IPS-15b (cell line): ENCODE data around the gene FCGBP.

Source experiments
- H3K27me3 ChIP-seq: one replicate; pipeline ENCODE4 v1.6.1; 2013; ENCODE audit warnings: low read length; ENCODE audit not compliant: control insufficient read depth, insufficient read depth
- H3K36me3 ChIP-seq: one replicate; pipeline ENCODE4 v1.6.1; 2013; ENCODE audit warnings: low read length; ENCODE audit not compliant: control insufficient read depth, insufficient read depth
- H3K4me1 ChIP-seq: one replicate; pipeline ENCODE4 v1.6.1; 2013; ENCODE audit warnings: mild to moderate bottlenecking, low read length; ENCODE audit not compliant: control insufficient read depth, insufficient read depth
- H3K4me3 ChIP-seq: one replicate; pipeline ENCODE4 v1.5.1; 2013; ENCODE audit warnings: low read depth, low read length
- H3K9ac ChIP-seq: one replicate; pipeline ENCODE4 v1.6.1; 2013; ENCODE audit warnings: low read depth, mild to moderate bottlenecking, low read length
- H3K9me3 ChIP-seq: one replicate; pipeline ENCODE4 v1.6.1; 2013; ENCODE audit warnings: mild to moderate bottlenecking, low read length; ENCODE audit not compliant: control insufficient read depth, insufficient read depth

FCGBP gene

DNA sequence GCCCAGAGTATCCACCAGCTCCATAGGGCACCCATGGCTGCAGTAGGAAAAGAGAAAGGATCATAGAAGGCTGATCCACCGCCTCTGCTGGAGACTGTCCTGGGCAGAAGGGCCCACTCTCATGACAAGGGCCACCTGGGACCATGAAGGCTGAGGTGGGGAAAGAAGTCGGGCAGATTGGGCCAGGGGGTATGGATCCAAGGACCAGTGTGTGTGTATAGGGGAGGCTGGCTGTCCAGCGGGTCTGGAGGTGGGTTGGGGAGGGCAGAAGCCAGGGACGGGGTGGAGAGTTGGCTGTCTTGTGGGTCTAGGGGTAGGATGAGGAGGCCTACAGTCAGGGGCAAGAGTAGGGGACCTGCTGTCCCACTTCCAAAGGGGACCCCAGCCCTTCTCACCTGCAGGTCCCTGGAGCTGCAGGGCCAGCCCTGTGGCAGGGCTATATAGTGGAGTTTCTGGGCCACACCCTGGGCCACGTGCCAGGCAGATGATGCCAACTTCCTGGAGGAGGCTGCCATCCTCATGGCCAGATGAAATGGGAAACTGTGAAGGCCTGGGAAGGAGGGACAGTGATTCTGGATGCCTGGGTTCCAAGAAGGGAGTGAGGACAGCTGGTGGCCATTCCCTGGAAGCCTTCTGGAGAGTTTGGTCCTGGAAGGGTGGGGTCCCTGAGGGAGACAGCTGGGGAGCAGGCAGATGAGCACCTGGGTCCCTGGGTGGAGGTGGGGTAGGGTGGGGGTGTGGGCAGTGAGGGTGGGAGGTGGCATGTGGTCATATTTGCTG, at the start of gene FCGBP:
Gene FCGBP (minus strand): TSS at position 51 of the 780 bp plus-strand sequence.
- Histone ChIP-seq H3K27me3 (no peaks in the 10 kb centered on the region), H3K9ac (no peak within 1 kb of the TSS), H3K4me3 (no peak within 1 kb of the TSS), H3K36me3 (no peaks in the 10 kb centered on the region), H3K4me1 (no peaks in the 10 kb centered on the region), H3K9me3 (no peaks in the 10 kb centered on the region)

DNA sequence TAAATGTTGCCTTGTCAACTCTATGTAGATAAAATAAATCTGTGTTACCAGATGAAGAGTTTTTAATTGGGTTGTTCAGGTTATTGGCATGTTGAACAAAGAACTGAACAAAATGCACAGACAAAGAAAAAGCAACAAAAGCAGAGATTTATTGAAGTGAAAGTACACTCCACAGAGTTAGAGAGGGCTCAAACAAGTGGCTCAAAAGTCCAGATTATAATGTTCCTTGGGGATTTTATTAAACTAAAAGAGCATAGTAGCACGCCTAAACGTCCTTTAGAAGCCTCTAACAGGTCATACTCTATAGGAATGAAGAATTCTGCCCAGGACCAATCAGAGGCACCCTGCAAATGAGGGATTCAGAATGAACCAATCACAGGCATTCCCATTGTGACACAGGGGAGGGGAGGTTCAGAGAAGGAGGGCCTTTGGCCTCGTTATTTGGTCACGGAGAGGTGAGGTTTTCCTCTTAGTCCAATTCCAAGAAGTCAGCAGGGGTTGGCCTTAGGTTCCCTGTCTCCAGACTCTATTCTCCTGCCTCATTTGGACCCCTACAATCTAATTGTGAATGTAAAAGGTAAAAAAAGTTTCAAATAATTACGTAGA, 49.4 kb upstream of the FCGBP start:
- Histone ChIP-seq H3K27me3 (no peaks in the 10 kb centered on the region), H3K4me3 (no peak overlapping the region), H3K4me1 (no peaks in the 10 kb centered on the region), H3K9ac (no peak overlapping the region), H3K9me3 (peaks cover 2% of the 10 kb centered on the region), H3K36me3 (peaks cover 24% of the 10 kb centered on the region)

DNA sequence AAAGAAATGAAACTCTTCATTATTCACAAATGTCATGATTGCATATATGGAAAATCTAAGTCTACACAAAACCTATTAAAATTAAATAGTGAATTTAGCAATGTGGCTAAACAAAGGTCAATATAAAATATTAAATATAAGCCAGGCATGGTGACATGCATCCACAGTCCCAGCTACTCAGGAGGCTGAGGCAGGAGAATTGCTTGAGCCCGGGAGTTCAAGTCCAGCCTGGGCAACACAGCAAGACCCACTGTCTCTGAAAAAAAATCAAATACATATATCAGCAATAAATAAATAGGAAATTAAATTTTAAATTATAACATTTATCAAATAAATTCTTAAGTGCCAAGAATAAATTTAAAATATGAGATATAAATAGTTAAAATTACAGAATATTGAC, 48.4 kb upstream of the FCGBP start:
- Histone ChIP-seq H3K36me3 (peaks cover 26% of the 10 kb centered on the region), H3K4me1 (no peaks in the 10 kb centered on the region), H3K27me3 (no peaks in the 10 kb centered on the region), H3K9ac (no peak overlapping the region), H3K9me3 (peaks cover 2% of the 10 kb centered on the region), H3K4me3 (no peak overlapping the region)

DNA sequence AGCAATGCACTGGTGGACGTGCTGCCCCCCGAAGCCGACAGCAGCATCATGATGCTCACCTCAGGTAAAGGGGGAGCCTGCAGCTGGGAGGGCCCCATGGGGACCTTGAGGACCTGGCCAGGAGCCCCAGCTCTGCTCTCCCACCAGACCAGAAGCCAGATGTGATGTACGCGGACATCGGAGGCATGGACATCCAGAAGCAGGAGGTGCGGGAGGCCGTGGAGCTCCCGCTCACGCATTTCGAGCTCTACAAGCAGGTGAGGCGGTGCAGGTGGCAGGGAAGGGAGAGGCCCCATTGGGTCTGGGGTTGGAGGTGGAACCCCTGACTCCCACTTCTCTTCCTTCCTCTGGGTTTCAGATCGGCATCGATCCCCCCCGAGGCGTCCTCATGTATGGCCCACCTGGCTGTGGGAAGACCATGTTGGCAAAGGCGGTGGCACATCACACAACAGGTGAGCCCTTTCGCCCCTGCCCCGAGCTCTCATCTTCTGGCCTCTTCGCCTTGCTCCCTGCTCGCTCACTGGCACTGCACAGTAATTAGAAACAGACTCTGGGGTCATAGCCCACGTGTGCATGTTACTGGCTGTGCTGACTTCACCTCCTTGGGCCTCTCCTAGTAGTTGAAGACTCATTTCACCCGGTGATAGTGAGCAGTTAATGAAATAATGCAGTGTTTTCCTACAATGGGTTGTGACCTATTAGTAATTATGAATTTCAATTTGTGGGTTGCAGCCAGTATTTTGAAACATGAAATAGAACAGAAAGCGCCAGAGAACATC, 40.1 kb upstream of the FCGBP start:
- Histone ChIP-seq H3K27me3 (no peaks in the 10 kb centered on the region), H3K4me3 (no peak overlapping the region), H3K4me1 (no peaks in the 10 kb centered on the region), H3K9me3 (no peaks in the 10 kb centered on the region), H3K9ac (no peak overlapping the region), H3K36me3 (peaks cover 33% of the 10 kb centered on the region)

DNA sequence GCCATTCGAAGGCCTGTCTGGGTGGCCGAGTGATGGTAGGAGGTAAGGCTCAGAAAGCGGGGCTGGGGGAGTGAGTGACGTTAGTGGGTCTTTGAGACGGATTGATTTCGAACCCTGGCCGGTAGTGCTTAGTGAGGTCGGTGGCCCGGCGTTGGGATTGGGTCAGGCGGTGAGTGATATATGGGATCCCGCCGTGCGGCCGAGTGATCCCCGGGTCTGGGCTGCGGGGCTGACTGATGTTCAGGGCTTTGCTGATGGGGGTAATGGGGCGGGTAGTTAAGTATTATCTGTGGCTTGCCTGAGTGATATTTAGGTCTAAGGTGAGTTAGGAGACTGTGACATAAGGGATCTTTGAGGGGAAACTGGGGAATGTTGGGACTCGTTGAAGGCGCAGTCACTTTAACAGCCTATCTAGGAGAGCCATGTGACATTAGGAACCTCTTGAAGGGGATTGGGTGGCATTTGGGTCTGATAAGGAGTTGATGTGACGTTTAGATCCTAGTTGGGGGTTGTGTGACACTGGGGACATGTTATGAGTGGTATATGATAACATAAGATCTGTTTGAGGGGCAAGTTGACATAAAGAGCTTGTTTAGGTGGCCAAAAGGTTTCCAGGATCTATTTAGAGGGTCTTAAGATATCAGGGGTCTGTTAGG, 37.1 kb upstream of the FCGBP start:
- H3K4me3 ChIP-seq, result peak overlapping the region; percentile 96
- H3K9ac ChIP-seq, result peak overlapping the region; percentile 57
- H3K9me3 ChIP-seq, result no peaks in the 10 kb centered on the region
- H3K4me1 ChIP-seq, result no peaks in the 10 kb centered on the region
- peaks cover 26% of the 10 kb centered on the region for H3K36me3 ChIP-seq
- H3K27me3 ChIP-seq, result no peaks in the 10 kb centered on the region

DNA sequence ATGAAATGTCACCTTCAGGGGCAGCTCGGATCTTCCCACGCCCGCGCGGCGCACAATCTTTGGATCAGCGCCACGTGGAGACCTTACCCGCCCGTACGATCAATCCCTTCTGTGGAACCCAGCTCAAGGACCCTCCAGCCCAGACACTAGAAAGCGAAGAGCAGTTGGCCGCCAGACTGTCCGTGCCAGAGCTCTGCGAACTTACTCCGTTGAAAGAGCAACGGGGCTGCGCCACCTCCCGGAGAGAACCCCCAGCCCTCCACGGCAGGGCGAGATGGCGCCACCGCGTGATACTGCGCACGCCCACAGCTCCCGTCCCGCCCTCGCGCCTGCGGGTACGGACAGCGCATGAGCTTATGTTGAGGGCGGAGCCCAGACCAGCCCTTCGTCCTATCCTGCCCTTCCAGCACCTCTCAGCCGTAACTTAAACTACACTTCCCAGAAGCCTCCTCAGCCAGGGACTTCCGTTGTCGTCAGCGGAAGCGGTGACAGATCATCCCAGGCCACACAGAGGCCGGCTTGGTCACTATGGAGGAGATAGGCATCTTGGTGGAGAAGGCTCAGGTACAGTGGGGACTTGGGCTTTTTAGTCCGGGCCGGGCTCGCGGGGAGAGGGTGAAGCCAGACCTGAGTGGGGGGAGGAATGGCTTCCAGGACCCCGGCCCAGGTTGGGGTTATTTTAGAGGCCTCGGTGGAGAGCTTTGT, 36.4 kb upstream of the FCGBP start, which contains the start of gene PSMC4:
Gene PSMC4 (plus strand): TSS at position 491 of the 705 bp plus-strand sequence. CDS start 38 bp downstream, at position 529.
- no peaks in the 10 kb centered on the region for H3K4me1 ChIP-seq
- peaks cover 26% of the 10 kb centered on the region for H3K36me3 ChIP-seq
- peak within 1 kb of the TSS; percentile 96 for H3K4me3 ChIP-seq
- peak within 1 kb of the TSS; percentile 71 for H3K9ac ChIP-seq
- no peaks in the 10 kb centered on the region for H3K27me3 ChIP-seq
- no peaks in the 10 kb centered on the region for H3K9me3 ChIP-seq

DNA sequence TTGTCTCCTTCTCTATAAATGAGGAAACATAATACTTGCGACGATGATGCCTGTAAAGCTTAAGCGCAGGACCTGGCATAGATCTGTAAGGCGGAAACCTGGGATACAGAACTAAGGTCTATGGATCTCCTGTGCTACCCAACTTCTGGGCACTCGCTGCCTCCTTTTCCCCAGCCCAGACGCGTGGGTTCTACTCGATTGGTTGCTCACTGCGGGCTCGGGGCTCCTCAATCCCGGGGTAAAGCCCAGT, 35.9 kb upstream of the FCGBP start:
- peaks cover 26% of the 10 kb centered on the region for H3K36me3 ChIP-seq
- peak overlapping the region; percentile 96 for H3K4me3 ChIP-seq
- no peaks in the 10 kb centered on the region for H3K27me3 ChIP-seq
- H3K9ac ChIP-seq, result peak overlapping the region; percentile 71
- no peaks in the 10 kb centered on the region for H3K9me3 ChIP-seq
- H3K4me1 ChIP-seq, result no peaks in the 10 kb centered on the region

DNA sequence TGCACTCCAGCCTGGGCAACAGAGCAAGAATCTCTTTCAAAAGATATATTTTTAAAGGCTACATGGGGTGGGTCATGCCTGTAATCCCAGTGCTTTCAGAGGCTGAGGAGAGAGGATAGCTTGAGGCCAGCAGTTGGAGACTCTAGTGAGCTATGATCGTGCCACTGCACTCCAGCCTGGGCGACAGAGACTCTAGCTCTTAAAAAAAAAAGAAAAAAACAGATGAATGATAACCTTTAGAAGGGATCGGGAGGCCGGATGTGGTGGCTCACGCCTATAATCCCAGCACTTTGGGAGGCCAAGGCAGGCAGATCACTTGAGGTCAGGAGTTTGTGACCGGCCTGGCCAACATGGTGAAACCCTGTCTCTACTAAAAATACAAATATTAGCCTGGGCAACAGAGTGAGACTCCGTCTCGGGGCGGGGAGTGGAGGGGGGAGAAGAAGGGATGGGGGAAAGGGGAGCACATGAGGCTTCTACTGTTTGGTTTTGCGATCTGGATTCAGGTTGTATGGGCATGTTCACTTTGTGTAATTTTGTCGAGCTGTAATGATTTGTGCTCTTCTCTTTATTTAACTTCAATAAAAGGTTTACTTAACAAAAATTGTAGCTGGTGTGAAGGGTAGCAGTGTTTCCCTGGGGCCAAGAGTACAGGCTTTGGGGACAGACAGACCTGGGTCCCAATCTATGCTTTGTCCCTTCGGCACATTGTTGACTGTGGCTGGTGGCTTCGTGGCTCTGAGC, 35.4 kb upstream of the FCGBP start:
- Histone ChIP-seq H3K9ac (peak overlapping the region; percentile 71), H3K9me3 (no peaks in the 10 kb centered on the region), H3K4me1 (no peaks in the 10 kb centered on the region), H3K27me3 (no peaks in the 10 kb centered on the region), H3K4me3 (peak overlapping the region; percentile 96), H3K36me3 (peaks cover 25% of the 10 kb centered on the region)

DNA sequence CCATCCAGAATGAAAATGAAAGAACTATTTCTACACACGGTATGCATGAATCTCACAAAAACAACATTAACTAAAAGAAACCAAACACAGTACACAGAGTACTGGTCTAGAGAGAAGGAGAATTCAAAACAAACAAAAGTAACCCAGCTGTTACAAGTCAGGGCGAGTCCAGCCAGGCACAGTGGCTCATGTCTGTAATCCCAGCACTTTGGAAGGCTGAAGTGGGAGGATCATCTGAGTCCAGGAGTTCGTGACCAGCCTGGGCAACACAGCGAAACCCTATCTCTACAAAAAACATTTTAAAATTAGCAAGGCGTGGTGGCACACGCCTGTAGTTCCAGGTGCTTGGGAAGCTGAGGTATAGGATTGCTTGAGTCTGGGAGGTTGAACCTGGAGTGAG, 34.8 kb upstream of the FCGBP start:
- Histone ChIP-seq H3K36me3 (peaks cover 19% of the 10 kb centered on the region), H3K4me1 (no peaks in the 10 kb centered on the region), H3K27me3 (no peaks in the 10 kb centered on the region), H3K9me3 (no peaks in the 10 kb centered on the region), H3K9ac (no peak overlapping the region), H3K4me3 (no peak overlapping the region)

DNA sequence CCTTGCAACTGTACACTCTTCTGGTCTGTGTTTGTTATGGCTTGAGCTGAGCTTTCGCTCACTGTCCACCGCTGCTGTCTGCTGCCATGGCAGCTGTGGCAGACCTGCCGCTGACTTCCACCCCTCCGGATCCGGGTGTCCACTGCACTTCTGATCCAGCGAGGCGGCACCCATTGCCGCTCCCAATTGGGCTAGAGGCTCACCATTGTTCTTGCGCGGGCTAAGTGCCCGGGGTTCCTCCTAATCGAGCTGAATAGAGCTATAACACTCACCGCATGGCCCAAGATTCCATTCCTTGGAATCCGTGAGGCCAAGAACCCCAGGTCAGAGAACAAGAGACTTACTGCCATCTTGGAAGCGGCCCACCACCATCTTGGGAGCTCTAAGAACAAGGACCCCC, 34.4 kb upstream of the FCGBP start:
- H3K4me3 ChIP-seq, result no peak overlapping the region
- no peaks in the 10 kb centered on the region for H3K9me3 ChIP-seq
- H3K4me1 ChIP-seq, result no peaks in the 10 kb centered on the region
- peaks cover 14% of the 10 kb centered on the region for H3K36me3 ChIP-seq
- H3K9ac ChIP-seq, result no peak overlapping the region
- H3K27me3 ChIP-seq, result no peaks in the 10 kb centered on the region

DNA sequence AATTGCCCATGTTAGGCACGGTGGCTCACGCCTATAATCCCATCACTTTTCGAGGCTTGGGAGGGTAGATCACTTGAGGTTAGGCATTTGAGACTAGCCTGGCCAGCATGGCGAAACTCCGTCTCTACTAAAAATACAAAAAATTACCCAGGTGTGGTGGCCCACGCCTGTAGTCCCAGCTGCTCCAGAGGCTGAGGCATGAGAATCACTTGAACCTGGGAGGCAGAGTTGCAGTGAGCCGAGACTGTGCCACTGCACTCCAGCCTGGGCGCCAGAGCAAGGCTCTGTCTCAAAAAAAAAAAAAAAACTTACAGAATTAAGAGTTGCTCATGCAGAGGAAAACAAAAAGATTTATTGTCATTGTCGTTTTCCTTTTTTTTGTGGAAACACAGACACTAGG, 33.1 kb upstream of the FCGBP start:
- no peak overlapping the region for H3K9ac ChIP-seq
- H3K4me1 ChIP-seq, result no peaks in the 10 kb centered on the region

More for the DNA sequence above, 33.1 kb upstream of the FCGBP start:
- Histone ChIP-seq H3K36me3 (peaks cover 4% of the 10 kb centered on the region), H3K27me3 (no peaks in the 10 kb centered on the region), H3K4me3 (no peak overlapping the region), H3K9me3 (no peaks in the 10 kb centered on the region)
